ENCODE data around the gene PALM.
"Not testable (repeated sequence)": the region's sequence is repeated elsewhere in the genome, so short reads cannot be mapped to it uniquely, and the experiment has no call there.

The PALM gene

GRCh38 chr19:679418-680286, 29.1 kb upstream of the PALM start:
- no peak for FAIRE-seq

- no peak for FAIRE-seq
These were observed 28.3 kb upstream of the PALM start for GRCh38 chr19:680287-681028.

GRCh38 chr19:681029-682019, 27.4 kb upstream of the PALM start:
- no peak for FAIRE-seq

GRCh38 chr19:682678-683320, 25.9 kb upstream of the PALM start:
- FAIRE-seq = no peak

GRCh38 chr19:685454-685931, 23.2 kb upstream of the PALM start:
- FAIRE-seq = no peak

GRCh38 chr19:686589-687297, 22.0 kb upstream of the PALM start:
- FAIRE-seq = no peak

GRCh38 chr19:687569-688166, 21.1 kb upstream of the PALM start:
- FAIRE-seq = no peak

GRCh38 chr19:688214-688613, 20.5 kb upstream of the PALM start:
- FAIRE-seq = no peak

GRCh38 chr19:688992-689391, 19.7 kb upstream of the PALM start:
- FAIRE-seq = no peak

GRCh38 chr19:690203-690602, 18.5 kb upstream of the PALM start:
- no peak for FAIRE-seq

- no peak for FAIRE-seq
These were observed 14.0 kb upstream of the PALM start for GRCh38 chr19:694481-695351.

- no peak for FAIRE-seq
These were observed 13.3 kb upstream of the PALM start, which contains the start of gene PRSS57 for GRCh38 chr19:695352-695949. TSS of gene PRSS57 (minus strand) at chr19:695452. CDS start at chr19:695430, 22 bp downstream.

- FAIRE-seq = not testable (repeated sequence)
These were observed 10.2 kb upstream of the PALM start for GRCh38 chr19:698529-698928.

- FAIRE-seq = not testable (repeated sequence)
These were observed 8.8 kb upstream of the PALM start for GRCh38 chr19:699885-700284.

GRCh38 chr19:702847-703246, 5.9 kb upstream of the PALM start:
- not testable (repeated sequence) for FAIRE-seq

GRCh38 chr19:703329-703650, 5.4 kb upstream of the PALM start:
- no peak for FAIRE-seq

- FAIRE-seq = no peak
These were observed 4.9 kb upstream of the PALM start for GRCh38 chr19:703651-704446.

GRCh38 chr19:704447-704741, 4.3 kb upstream of the PALM start:
- FAIRE-seq = no peak
